ENCODE results near the gene PRR19. TPM values are rescaled to one million over a fixed set of nuclear protein-coding genes. Genes with fewer than 3 reads are reported as not detected.
"Not testable (repeated sequence)": the region's sequence is repeated elsewhere in the genome, so short reads cannot be mapped to it uniquely, and the experiment has no call there.

PRR19 gene
- total RNA-seq, 3 donors from 2014 or later: 1.0 TPM; not detected in 2

DNA sequence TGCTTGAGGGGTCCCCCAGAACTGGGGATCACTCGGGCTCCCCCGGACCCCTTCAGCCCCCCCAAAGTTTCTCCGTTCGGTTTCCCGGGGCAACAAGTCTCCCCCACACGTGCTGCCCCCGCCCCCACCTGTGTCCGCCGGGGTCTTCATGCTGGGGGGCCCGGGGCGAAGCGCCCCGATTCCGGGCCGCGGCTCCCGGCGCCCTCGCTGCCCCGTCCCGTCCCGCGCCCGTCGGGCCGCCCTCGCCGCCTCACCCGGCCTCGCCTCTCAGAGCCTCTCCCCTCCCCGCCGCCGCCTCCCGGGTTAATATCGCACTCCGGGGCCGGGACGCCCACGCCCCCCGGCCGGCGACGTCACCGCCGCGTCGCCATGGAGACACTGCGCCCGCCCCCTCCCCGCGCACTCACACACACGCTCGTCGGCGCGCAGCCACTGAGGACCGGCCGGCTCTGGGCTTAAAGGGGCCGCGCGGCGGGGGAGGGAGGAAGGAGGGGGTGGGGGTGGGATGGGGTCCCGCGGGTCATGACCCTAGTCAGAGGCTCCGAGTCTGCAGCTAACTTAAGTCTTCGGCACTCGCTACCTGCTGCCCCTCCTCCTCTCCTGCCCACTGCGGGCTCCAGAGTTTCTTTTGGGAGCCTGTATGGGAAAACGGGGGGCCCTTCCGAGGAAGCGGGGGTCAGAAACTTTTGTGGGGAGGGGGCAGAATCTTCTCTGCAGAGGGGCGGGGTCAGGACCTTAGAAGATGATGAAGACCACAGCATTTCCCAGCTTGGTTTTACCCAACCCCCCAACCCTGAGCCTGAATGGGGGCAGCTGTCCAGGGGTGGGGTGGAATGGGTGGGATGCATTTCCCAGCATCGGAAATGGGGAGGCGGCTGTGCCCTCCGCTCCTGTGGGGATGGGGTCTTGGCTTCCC lies 46.8 kb upstream of the PRR19 start, which contains the start of gene ERF:
ERF (minus strand) TSS at position 279 of the 916 bp plus-strand sequence; CDS start at position 150, 129 bp downstream.
- H3K36me3 ChIP-seq (ENCODE audit: low read depth): no peaks in the 10 kb centered on the region
- no peaks in the 10 kb centered on the region for H3K9me3 ChIP-seq
- H3K4me1 ChIP-seq (ENCODE audit: low read depth): peaks cover 13% of the 10 kb centered on the region
- ATAC-seq (peak; percentile 89), DNase-seq (peak; percentile 96 to 98 (median 96))
- peak within 1 kb of the TSS; percentile 94 for H3K4me3 ChIP-seq
- intact Hi-C loops (cut with DNase I, micrococcal nuclease): no loop called here
- TF ChIP-seq, protein P1, sequence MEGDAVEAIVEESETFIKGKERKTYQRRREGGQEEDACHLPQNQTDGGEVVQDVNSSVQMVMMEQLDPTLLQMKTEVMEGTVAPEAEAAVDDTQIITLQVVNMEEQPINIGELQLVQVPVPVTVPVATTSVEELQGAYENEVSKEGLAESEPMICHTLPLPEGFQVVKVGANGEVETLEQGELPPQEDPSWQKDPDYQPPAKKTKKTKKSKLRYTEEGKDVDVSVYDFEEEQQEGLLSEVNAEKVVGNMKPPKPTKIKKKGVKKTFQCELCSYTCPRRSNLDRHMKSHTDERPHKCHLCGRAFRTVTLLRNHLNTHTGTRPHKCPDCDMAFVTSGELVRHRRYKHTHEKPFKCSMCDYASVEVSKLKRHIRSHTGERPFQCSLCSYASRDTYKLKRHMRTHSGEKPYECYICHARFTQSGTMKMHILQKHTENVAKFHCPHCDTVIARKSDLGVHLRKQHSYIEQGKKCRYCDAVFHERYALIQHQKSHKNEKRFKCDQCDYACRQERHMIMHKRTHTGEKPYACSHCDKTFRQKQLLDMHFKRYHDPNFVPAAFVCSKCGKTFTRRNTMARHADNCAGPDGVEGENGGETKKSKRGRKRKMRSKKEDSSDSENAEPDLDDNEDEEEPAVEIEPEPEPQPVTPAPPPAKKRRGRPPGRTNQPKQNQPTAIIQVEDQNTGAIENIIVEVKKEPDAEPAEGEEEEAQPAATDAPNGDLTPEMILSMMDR (IDR thresholded peaks at IDR 0.05): no peak

DNA sequence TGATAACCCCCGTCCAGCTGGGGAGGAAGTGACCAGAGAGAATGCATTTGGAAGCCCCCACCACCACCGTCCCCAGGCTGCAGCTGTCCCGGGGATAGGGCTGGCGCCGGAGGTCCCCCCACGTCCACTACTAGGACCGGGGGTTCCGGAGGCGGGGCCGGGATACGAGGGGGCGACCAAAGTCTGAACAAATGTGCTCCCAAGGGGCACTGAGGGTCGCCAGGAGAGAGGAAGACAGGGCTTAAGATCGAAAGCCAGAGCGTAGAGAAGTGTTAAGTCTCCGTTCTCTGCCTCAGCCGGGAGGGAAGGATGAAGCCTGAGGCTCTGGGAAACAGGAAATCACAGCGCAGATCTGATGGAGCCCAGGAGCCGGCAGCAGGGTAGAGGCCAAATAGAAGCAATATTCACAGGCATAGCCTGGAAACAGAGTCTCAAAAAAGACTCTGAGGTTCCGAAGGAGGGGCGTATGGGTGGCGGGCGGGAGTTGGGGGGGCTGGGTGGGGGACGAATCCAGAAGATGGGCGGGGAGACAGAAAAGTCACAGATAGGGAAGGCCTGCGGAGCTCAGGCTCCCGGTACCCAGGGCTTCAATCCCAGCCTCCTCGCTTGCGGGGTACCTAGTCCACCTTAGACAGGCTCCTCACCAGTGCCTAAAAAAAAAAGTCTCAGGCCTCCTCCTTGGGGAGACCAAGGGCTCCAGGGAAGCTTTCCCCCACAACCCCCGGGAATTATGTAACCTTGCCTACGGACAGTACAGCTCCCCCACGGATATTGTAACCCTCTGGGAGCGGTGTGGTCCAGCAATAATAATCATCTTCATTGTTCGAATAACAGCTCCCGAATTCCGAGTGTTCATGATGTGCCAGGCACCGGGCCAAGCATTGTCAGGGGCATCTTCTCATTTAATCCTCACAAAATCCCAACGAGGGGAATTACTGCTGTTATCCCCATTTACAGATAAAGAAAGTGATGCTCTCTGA lies 45.9 kb upstream of the PRR19 start:
- ATAC-seq: no peak
- TF ChIP-seq, protein P1 (IDR thresholded peaks at IDR 0.05): no peak
- H3K36me3 ChIP-seq (ENCODE audit: low read depth): no peaks in the 10 kb centered on the region
- H3K4me1 ChIP-seq (ENCODE audit: low read depth): peaks cover 13% of the 10 kb centered on the region
- H3K4me3 ChIP-seq: no peak overlapping the region
- H3K9me3 ChIP-seq: no peaks in the 10 kb centered on the region
- intact Hi-C loops (cut with DNase I, micrococcal nuclease): no loop called here
- peak; percentile 49 to 76 (median 72) for DNase-seq

DNA sequence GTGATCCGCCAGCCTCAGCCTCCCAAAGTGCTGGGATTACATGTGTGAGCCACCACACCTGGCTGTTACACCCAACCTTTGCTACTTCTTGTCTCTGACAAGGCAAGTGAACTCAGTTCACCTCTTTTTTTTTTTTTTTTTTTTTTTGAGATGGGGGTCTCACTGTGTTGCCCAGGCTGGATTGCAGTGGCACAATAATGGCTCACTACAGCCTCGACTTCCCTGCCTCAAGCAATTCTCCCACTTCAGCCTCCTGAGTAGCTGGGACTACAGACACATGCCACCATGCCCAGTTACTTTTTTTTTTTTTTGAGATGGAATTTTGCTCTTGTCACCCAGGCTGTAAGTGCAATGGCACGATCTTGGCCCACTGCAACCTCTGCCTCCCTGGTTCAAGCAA lies 44.1 kb upstream of the PRR19 start:
- intact Hi-C loops (cut with DNase I, micrococcal nuclease); H3K36me3 ChIP-seq (ENCODE audit: low read depth); DNase-seq; H3K4me1 ChIP-seq (ENCODE audit: low read depth); ATAC-seq; H3K4me3 ChIP-seq; H3K9me3 ChIP-seq: not testable (repeated sequence)

DNA sequence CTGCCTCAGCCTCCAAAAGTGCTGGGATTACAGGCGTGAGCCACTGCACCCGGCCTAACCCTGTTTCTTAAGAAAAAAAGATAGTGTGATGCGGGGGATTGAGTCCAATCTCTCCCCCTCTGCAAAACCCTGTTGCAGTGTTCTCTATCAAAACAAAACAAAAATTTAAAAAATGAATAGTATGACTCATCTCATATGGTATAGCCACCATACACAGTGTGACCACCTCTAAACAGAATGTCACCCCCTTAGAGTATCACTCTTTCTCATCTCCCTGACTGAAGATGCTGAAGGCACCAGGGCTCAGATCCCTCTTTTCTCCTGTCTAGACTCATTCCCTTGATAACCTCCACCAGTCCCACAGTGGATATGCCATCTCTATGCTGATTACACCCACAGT lies 40.2 kb upstream of the PRR19 start:
- no peak overlapping the region for H3K4me3 ChIP-seq
- DNase-seq (no peak), ATAC-seq (no peak)
- intact Hi-C loops (cut with DNase I, micrococcal nuclease): no loop called here
- H3K4me1 ChIP-seq (ENCODE audit: low read depth): no peaks in the 10 kb centered on the region
- H3K9me3 ChIP-seq: no peaks in the 10 kb centered on the region
- H3K36me3 ChIP-seq (ENCODE audit: low read depth): no peaks in the 10 kb centered on the region
- TF ChIP-seq, protein P1 (IDR thresholded peaks at IDR 0.05): no peak

DNA sequence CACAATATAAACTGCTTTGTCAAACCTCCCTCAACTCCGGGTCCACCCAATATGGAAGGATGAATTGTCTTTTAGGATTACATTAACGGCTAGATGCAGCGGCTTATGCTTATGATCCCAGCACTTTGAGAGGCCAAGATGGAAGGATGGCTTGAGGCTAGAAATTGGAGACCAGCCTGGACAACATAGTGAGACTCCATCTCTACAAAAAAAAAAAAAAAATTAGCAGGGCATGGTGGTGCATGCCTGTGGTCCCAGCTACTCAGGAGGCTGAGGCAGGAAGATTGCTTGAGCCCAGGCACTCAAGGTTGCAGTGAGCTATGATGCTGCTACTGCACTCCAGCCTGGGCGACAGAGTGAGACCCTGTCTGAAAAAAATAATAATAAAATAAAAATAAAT lies 35.8 kb upstream of the PRR19 start:
- H3K9me3 ChIP-seq; H3K36me3 ChIP-seq (ENCODE audit: low read depth); intact Hi-C loops (cut with DNase I, micrococcal nuclease); ATAC-seq; DNase-seq; H3K4me3 ChIP-seq: not testable (repeated sequence)
- H3K4me1 ChIP-seq (ENCODE audit: low read depth): peaks cover 21% of the 10 kb centered on the region

DNA sequence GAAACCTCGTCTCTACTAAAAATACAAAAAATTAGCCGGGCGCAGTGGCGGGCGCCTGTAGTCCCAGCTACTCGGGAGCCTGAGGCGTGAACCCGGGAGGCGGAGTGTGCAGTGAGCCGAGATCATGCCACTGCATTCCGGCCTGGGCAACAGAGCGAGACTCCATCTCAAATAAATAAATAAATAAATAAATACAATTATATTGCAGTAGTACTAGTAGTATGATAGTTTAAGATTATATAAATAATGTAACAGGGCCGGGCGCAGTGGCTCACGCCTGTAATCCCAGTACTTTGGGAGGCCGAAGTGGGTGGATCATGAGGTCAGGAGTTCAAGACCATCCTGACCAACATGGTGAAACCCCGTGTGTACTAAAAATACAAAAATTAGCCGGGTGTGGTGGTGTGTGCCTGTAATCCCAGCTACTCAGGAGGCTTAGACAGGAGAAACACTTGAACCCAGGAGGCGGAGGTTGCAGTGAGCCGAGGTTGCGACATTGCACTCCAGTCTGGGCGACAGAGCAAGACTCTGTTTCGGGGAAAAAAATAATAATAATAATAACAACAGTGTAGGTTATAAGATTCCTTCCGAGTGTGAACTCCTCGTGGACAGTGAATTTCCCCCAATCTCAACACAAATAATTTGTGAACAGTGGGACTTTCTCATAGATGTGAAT lies 34.9 kb upstream of the PRR19 start:
- H3K9me3 ChIP-seq; intact Hi-C loops (cut with DNase I, micrococcal nuclease); H3K4me3 ChIP-seq; ATAC-seq; H3K36me3 ChIP-seq (ENCODE audit: low read depth): not testable (repeated sequence)
- DNase-seq: peak in 1 of 3 donors; percentile 28
- peaks cover 26% of the 10 kb centered on the region for H3K4me1 ChIP-seq (ENCODE audit: low read depth)

Data from mucosa of descending colon (tissue), 3 donors.